Retinal pigment epithelial cell (primary cell): Measurements from ENCODE around the gene APOE.

ENCODE experiments used
- DNase-seq: peaks from one replicate; pipeline ENCODE4 v3.0.0-alpha.2; 2010; ENCODE audit warnings: low read depth
- H3K4me3 ChIP-seq: 2 replicates; pipeline ENCODE4 v1.5.1; 2011; ENCODE audit warnings: mild to moderate bottlenecking, low read length, control low read depth, moderate library complexity
- CTCF ChIP-seq: conservative IDR thresholded peaks from 2 replicates; pipeline ENCODE4 v1.5.1; 2011; ENCODE audit warnings: low read depth, low read length, control low read depth, inconsistent platforms

Gene APOE

GRCh38 chr19:44942067-44942571 lies 36.5 kb downstream of the APOE start, which contains the start of gene APOC4:
APOC4 (plus strand) TSS chr19:44942237; CDS start chr19:44942278, 41 bp downstream.
- no peak within 1 kb of the TSS for H3K4me3 ChIP-seq
- TF ChIP-seq CTCF = no peak
- no peak for DNase-seq

GRCh38 chr19:44943801-44944249 lies 38.2 kb downstream of the APOE start:
- H3K4me3 ChIP-seq = no peak overlapping the region
- no peak for TF ChIP-seq CTCF
- DNase-seq = no peak

GRCh38 chr19:44947041-44947581 lies 41.5 kb downstream of the APOE start:
- no peak overlapping the region for H3K4me3 ChIP-seq
- no peak for TF ChIP-seq CTCF
- no peak for DNase-seq

GRCh38 chr19:44948237-44948636 lies 42.6 kb downstream of the APOE start:
- no peak for DNase-seq
- no peak for TF ChIP-seq CTCF
- no peak overlapping the region for H3K4me3 ChIP-seq

- no peak for DNase-seq
- no peak overlapping the region for H3K4me3 ChIP-seq
These were observed 43.3 kb downstream of the APOE start for GRCh38 chr19:44948763-44949374.

GRCh38 chr19:44949550-44949949 lies 44.0 kb downstream of the APOE start:
- no peak overlapping the region for H3K4me3 ChIP-seq
- no peak for DNase-seq
- no peak for TF ChIP-seq CTCF

More at GRCh38 chr19:44948763-44949374, 43.3 kb downstream of the APOE start:
- TF ChIP-seq CTCF = no peak
